ENCODE measurements around the gene CEP126.
"Not testable (repeated sequence)": the region's sequence is repeated elsewhere in the genome, so short reads cannot be mapped to it uniquely, and the experiment has no call there.

Gene CEP126

DNA sequence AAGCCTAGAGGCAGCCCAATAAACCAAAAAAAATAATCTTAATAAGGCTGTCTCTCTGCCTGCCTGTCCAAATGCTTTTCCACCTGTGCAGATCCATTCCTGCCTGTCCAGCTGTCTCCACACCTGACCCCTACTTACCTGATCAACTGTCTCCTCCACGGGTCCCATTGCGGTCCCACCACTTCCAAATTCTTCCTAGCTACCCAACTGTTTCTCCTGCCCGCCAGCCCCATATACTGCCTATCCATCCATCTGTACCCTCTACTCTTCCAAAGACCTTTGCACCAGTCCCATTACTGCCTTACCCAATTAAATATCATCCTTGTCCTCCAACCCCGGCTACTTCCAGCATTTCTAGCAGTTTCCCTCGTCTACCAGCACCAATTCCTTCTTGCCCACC is 40.9 kb downstream of the CEP126 start:
- no peak for DNase-seq (ENCODE audit: low spot score in 2 of 2)
- Histone ChIP-seq H3K4me1 (no peaks in the 10 kb centered on the region), H3K4me3 (no peak overlapping the region), H3K36me3 (replicated peaks) (no peaks in the 10 kb centered on the region), H3K27me3 (ENCODE audit: low read depth) (no peaks in the 10 kb centered on the region), H3K9me3 (no peaks in the 10 kb centered on the region)
- in situ Hi-C loops (cut with MboI; ENCODE audit: low sequenced_read_pairs) = no loop called here

DNA sequence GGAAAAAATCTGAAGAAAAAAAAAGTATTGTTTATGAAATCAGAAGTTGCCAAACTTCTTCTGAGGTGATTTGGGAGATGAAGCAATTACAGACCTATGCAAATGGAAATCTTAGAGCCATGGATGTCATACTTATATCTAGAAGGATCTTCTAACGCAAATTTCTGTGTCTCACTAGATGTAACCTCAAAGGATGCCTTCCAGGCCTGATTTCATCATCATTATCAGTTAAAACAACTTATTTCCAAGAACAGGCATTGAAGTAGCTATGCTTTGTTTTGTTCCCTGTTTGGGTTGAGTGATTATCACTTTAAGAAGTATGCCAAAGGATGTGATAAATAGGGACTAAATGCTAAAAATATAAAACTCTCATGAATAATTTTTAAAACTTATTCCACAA is 45.4 kb downstream of the CEP126 start:
- Histone ChIP-seq H3K36me3 (replicated peaks) (no peaks in the 10 kb centered on the region), H3K4me3 (no peak overlapping the region), H3K27me3 (ENCODE audit: low read depth) (no peaks in the 10 kb centered on the region), H3K9me3 (no peaks in the 10 kb centered on the region), H3K4me1 (no peaks in the 10 kb centered on the region)
- no peak for DNase-seq (ENCODE audit: low spot score in 2 of 2)
- in situ Hi-C loops (cut with MboI; ENCODE audit: low sequenced_read_pairs) = no loop called here

DNA sequence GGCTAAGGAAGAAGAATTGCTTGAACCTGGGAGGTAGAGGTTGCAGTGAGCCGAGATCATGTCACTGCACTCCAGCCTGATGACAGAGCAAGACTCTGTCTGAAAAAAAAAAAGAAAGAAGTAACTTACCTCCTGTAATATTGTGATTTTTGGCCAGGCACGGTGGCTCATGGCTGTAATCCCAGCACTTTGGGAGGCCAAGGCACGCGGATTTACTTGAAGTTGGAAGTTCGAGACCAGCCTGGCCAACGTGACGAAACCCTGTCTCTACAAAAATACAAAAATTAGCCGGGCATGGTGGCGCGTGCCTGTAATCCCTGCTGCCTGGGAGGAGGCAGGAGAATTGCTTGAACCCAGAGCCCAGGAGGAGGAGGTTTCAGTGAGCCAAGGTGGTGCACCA is 49.4 kb downstream of the CEP126 start:
- DNase-seq (ENCODE audit: low spot score in 2 of 2); H3K9me3 ChIP-seq; in situ Hi-C loops (cut with MboI; ENCODE audit: low sequenced_read_pairs); H3K36me3 ChIP-seq (replicated peaks); H3K4me3 ChIP-seq; H3K27me3 ChIP-seq (ENCODE audit: low read depth); H3K4me1 ChIP-seq: not testable (repeated sequence)

DNA sequence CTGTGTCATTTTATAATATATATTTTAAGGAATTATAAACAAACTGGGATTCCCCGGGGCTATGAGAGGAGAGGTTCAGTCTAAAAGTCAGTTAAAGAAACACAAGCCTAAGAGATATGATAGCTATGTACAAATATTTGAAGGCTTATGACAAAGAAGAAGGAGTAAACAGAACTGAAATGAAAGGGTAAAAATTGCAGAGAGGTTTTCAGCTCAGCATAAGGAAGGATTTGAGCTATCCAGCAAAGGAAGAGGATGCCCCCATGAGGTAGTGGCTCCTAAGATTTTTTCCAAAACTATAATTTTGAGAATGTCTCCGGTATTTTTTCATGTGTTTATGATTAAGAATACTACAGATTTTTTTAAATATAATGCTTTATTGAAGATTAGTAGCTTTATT is 59.4 kb downstream of the CEP126 start:
- Histone ChIP-seq H3K36me3 (replicated peaks) (no peaks in the 10 kb centered on the region), H3K4me1 (no peaks in the 10 kb centered on the region), H3K4me3 (no peak overlapping the region), H3K27me3 (ENCODE audit: low read depth) (no peaks in the 10 kb centered on the region), H3K9me3 (no peaks in the 10 kb centered on the region; the same call in 1 of the 2 replicates)
- no peak for DNase-seq (ENCODE audit: low spot score in 2 of 2)
- in situ Hi-C loops (cut with MboI; ENCODE audit: low sequenced_read_pairs) = no loop called here

DNA sequence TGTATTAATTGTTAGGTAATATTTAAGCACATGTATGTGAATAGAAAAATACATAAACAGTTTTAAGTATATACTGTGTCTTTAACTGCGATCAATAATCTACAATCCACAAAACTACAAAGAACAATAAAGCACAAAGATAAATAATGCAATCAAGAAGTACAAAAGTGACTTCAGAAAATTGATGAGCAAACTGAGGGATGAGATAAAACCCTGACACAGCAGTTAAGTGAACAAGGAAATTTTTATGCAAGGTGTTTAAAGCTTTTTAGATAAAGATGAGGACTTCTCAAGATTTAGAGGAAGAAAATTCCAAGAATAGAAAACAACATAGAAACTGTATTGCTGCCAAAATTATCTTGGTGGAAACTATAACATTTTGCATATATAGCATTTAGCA is 60.0 kb downstream of the CEP126 start:
- Histone ChIP-seq H3K9me3 (no peaks in the 10 kb centered on the region; the same call in 1 of the 2 replicates), H3K4me1 (no peaks in the 10 kb centered on the region), H3K4me3 (no peak overlapping the region), H3K27me3 (ENCODE audit: low read depth) (no peaks in the 10 kb centered on the region), H3K36me3 (replicated peaks) (no peaks in the 10 kb centered on the region)
- no peak for DNase-seq (ENCODE audit: low spot score in 2 of 2)
- in situ Hi-C loops (cut with MboI; ENCODE audit: low sequenced_read_pairs) = no loop called here

DNA sequence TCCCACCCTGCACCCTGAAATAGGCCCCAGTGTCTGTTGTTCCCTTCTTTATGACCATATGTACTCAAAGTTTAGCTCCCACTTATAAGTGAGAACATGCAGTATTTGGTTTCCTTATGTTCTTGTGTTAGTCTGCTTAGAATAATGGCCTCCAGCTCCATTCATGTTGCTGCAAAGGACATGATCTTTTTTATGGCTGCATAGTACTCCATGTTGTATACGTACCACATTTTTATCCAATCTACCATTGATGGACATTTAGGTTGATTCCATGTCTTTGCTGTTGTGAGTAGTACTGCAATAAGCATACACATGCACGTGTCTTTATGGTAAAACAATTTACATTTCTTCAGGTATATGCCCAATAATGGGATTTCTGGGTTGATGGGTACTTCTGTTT is 60.9 kb downstream of the CEP126 start:
- H3K4me1 ChIP-seq = no peaks in the 10 kb centered on the region
- H3K36me3 ChIP-seq (replicated peaks) = no peaks in the 10 kb centered on the region
- H3K9me3 ChIP-seq = no peaks in the 10 kb centered on the region; the same call in 1 of the 2 replicates
- DNase-seq (ENCODE audit: low spot score in 2 of 2) = no peak
- H3K27me3 ChIP-seq (ENCODE audit: low read depth) = no peaks in the 10 kb centered on the region
- in situ Hi-C loops (cut with MboI; ENCODE audit: low sequenced_read_pairs) = no loop called here
- no peak overlapping the region for H3K4me3 ChIP-seq

DNA sequence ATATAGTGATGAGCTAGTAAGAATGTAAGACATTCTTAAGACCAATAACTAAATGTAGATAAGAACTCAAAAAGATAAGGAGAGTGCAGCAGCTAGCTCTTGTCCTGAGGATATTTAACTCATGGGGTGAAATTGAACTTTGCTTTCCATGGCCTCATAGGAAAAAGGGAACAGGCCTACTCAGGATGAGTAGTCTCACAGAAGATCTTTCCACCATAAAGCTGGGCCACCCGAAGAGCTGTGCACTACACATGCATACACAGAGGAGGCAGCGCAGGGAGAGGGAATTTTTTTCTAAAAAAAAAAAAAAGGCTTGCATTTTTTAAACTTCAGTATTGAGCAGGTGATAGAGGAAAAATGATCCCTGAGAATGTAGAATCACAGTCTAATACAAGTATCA is 72.6 kb downstream of the CEP126 start:
- in situ Hi-C loops (cut with MboI; ENCODE audit: low sequenced_read_pairs) = no loop called here

DNA sequence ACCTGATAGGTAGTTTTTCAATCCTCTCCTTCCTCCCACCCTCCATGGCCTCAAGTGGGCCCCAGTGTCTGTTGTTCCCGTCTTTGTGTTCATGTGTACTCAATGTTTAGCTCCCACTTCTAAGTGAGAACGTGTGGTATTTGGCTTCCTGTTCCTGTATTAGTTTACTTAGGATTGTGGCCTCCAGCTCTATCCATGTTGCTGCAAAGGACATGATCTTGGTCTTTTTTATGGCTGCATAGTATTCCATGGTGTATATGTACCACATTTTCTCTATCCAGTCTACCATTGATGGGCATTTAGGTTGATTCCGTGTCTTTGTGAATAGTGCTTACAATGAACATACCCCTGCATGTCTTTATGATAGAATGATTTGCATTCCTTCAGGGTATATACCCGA is 78.4 kb downstream of the CEP126 start:
- in situ Hi-C loops (cut with MboI; ENCODE audit: low sequenced_read_pairs) = no loop called here
- no peak overlapping the region for H3K4me3 ChIP-seq
- no peaks in the 10 kb centered on the region for H3K4me1 ChIP-seq
- no peaks in the 10 kb centered on the region for H3K36me3 ChIP-seq (replicated peaks)
- no peaks in the 10 kb centered on the region for H3K9me3 ChIP-seq
- no peaks in the 10 kb centered on the region for H3K27me3 ChIP-seq (ENCODE audit: low read depth)
- no peak for DNase-seq (ENCODE audit: low spot score in 2 of 2)

More for the DNA sequence above, 72.6 kb downstream of the CEP126 start:
- Histone ChIP-seq H3K36me3 (replicated peaks) (no peaks in the 10 kb centered on the region), H3K27me3 (ENCODE audit: low read depth) (no peaks in the 10 kb centered on the region), H3K9me3 (no peaks in the 10 kb centered on the region), H3K4me3 (no peak overlapping the region), H3K4me1 (no peaks in the 10 kb centered on the region)
- DNase-seq (ENCODE audit: low spot score in 2 of 2) = no peak

DNA sequence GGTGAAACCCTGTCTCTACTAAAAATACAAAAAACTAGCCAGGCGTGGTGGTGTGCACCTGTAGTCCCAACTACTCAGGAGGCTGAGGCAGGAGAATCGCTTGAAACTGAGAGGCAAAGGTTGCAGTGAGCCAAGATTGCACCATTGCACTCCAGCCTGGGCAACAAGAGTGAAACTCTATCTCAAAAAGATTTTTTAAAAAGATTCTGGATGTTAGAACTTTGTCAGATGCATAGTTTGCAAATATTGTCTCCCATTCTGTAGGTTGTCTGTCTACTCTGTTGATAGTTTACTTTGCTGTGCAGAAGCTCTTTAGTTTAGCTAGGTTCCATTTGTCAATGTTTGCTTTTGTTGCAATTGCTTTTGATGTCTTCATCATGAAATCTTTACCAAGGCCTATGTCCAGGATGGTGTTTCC is 79.3 kb downstream of the CEP126 start:
- H3K4me3 ChIP-seq; DNase-seq (ENCODE audit: low spot score in 2 of 2); H3K27me3 ChIP-seq (ENCODE audit: low read depth); H3K4me1 ChIP-seq; in situ Hi-C loops (cut with MboI; ENCODE audit: low sequenced_read_pairs); H3K9me3 ChIP-seq; H3K36me3 ChIP-seq (replicated peaks): not testable (repeated sequence)

DNA sequence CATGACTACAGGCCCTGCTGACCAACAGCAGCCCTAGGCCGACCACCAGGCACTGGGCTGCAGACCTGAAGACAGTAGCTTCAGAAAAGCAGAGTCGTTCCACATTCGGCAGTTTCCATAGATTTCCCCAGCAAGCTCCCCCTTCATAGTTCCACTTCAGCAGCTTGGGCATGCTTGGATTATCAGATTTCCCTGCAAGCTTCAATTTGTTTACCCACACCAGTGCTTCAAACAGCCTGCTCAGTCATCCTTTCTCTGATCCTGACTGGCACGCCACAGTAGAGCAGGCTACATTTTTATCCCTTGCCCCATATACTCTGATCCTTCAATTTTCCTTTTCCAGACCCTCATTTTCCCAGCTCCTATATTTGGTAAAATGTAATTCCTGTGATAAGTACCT is 81.3 kb downstream of the CEP126 start:
- Histone ChIP-seq H3K9me3 (no peaks in the 10 kb centered on the region), H3K36me3 (replicated peaks) (no peaks in the 10 kb centered on the region), H3K27me3 (ENCODE audit: low read depth) (no peaks in the 10 kb centered on the region), H3K4me1 (no peaks in the 10 kb centered on the region), H3K4me3 (no peak overlapping the region)
- in situ Hi-C loops (cut with MboI; ENCODE audit: low sequenced_read_pairs) = no loop called here
- no peak for DNase-seq (ENCODE audit: low spot score in 2 of 2)

DNA sequence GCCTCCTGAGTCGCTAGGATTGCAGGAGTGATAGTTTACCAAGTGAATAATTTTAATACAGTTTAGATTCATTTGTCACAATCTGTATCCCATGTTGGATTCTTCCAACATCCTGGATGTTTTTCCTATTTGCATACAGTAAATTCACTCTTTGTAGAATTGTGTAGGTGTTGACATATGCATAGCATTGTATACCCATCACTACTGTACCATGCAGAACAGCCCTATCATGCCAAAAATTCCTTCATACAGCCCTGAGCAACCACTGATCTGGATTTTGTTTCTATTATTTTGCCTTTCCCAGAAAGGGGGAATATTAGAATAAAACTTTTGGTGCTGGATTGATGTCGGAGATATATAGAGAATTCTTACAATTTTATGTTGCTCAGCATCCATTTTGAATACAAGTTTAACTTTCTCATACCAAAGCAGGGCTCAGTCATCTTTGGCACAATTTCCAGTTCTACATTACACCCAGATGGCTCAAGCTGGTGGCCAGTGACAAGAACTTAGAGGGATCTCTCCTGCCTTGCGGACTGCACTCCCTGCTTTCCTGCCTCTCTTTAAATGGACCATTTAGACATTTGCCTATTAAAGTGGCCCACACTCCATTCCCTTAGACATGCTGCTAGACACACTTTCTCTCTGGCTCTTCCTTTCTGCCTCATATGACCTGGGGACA is 87.0 kb downstream of the CEP126 start:
- Histone ChIP-seq H3K4me1 (peaks cover 10% of the 10 kb centered on the region; the same call in 1 of the 2 replicates), H3K36me3 (replicated peaks) (no peaks in the 10 kb centered on the region), H3K27me3 (ENCODE audit: low read depth) (no peaks in the 10 kb centered on the region), H3K9me3 (no peaks in the 10 kb centered on the region), H3K4me3 (no peak overlapping the region)
- no peak for DNase-seq (ENCODE audit: low spot score in 2 of 2)
- in situ Hi-C loops (cut with MboI; ENCODE audit: low sequenced_read_pairs) = loop anchor here (10.0 to 25.0 kb wide), 2 partner anchors 137 to 564 kb away; no protein-coding TSS in a partner anchor

DNA sequence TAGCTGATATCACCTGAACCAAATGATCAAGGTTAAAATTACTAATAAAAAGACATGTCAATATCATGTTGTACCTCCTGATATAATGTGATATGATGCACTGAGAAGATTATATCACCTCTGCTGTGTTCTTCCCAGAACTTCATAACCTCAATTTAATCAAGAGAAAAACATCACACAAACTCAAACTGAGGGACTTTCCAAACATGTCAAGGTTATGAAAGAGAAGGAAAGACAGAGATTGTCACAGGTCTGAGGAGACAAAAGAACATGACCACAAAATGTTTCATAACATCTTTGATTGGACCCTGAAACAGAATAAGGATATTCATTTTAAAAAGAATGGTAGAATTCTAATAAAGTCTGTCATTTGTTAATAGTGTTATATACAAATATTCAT is 89.4 kb downstream of the CEP126 start:
- in situ Hi-C loops (cut with MboI; ENCODE audit: low sequenced_read_pairs) = loop anchor here (10.0 to 25.0 kb wide), 2 partner anchors 139 to 567 kb away; no protein-coding TSS in a partner anchor
- peaks cover 13% of the 10 kb centered on the region for H3K4me1 ChIP-seq
- no peaks in the 10 kb centered on the region for H3K36me3 ChIP-seq (replicated peaks)
- no peaks in the 10 kb centered on the region for H3K27me3 ChIP-seq (ENCODE audit: low read depth)
- DNase-seq (ENCODE audit: low spot score in 2 of 2) = no peak
- no peaks in the 10 kb centered on the region for H3K9me3 ChIP-seq
- H3K4me3 ChIP-seq = no peak overlapping the region

DNA sequence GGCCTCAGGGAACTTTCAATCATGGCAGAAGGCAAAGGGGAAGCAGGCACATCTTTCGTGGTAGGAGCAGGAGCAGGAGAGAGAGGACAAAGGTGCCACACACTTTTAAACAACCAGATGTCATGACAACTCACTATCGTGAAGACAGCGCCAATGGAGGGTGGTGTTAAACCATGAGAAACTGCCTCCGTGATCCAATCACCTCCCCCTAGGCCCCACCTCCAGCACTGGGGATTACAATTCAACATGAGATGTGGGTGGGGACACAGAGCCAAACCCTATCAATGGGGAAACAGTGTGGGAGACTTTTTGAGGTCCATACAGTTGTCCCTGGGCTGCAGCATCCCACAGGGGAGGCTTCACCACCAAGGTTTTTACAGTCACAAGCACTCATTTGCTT is 90.5 kb downstream of the CEP126 start:
- Histone ChIP-seq H3K4me3 (no peak overlapping the region), H3K27me3 (ENCODE audit: low read depth) (no peaks in the 10 kb centered on the region), H3K9me3 (no peaks in the 10 kb centered on the region), H3K4me1 (peaks cover 13% of the 10 kb centered on the region), H3K36me3 (replicated peaks) (no peaks in the 10 kb centered on the region)
- in situ Hi-C loops (cut with MboI; ENCODE audit: low sequenced_read_pairs) = loop anchor here (10.0 to 25.0 kb wide), 2 partner anchors 141 to 568 kb away; no protein-coding TSS in a partner anchor
- DNase-seq (ENCODE audit: low spot score in 2 of 2) = peak in 1 of 2 experiments; percentile 36

DNA sequence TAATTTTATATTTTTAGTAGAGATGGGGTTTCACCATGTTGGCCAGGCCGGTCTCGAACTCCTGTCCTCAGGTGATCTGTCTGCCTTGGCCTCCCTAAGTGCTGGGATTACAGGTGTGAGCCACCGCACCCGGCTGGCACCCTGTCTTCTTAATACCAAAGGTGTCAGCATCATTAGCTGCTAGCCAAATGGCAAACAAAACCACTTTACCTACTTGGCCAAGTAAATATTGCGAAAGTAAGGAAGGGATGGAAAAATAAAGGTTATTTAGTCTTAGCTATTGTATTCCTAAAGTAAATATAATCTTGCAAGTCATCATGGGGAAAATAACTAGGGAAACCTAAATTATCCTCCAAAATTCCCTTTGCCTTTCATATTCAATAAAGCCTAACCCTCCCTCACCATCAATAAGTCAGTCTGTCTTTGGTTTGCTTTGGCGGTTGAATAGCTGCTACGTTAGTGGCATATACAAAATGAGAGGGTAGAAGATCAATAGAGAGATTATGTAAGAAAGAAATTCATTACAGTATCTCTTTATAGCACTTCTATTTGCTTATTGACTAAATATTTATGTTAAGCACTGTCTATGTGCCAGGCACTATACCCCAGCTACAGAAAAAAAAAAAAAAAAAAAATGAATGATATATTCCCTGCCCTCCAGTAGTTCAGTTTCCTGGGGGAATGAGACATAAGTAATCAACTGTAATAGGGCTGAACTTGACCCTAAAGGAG is 92.2 kb downstream of the CEP126 start:
- no peaks in the 10 kb centered on the region for H3K27me3 ChIP-seq (ENCODE audit: low read depth)
- peaks cover 17% of the 10 kb centered on the region for H3K4me1 ChIP-seq
- in situ Hi-C loops (cut with MboI; ENCODE audit: low sequenced_read_pairs) = loop anchor here (10.0 to 25.0 kb wide), 2 partner anchors 142 to 570 kb away; no protein-coding TSS in a partner anchor
- H3K36me3 ChIP-seq (replicated peaks) = no peaks in the 10 kb centered on the region
- no peaks in the 10 kb centered on the region for H3K9me3 ChIP-seq
- peak in 1 of 2 experiments; percentile 34 for DNase-seq (ENCODE audit: low spot score in 2 of 2)
- H3K4me3 ChIP-seq = no peak overlapping the region

All from HAP-1 (cell line).